ENCODE data around the gene MTHFD1L. TPM values are rescaled to one million over a fixed set of nuclear protein-coding genes. Genes with fewer than 3 reads are reported as not detected.

The MTHFD1L gene
- polyA plus RNA-seq, 2 of the 4 experiments (the other 2 are of a cell fraction) = 27.2 to 63.2 TPM

DNA sequence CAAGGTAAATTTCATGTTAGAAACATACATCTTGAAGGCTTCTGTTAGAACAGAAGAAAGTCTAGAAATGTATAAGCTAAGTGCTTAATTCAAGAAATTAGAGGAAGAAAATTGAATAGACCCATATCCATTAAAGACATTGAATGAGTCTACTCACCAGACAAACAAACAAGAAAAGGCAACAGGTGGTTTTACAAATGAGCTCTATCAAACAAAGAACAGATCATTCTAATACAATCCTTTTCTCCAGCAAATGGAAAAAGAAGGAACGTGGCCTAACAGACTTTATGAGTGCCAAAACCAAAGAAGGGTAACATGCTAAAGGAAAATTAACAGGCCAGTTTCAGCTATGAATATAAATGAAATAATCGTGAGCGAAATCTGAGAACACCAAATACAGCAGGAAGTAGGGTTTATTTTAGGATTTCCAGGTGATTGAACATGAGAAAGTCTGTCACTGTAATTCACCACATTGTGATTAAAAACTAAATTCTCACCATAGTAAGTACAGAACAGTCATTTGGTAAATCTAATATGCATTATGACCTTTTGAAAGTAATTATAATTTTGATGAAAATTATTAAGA is 22.6 kb downstream of the MTHFD1L start:
- no peaks in the 10 kb centered on the region for H3K9me3 ChIP-seq
- H3K4me2 ChIP-seq = no peak overlapping the region
- POLR2A ChIA-PET = no interaction called here
- H3K4me3 ChIP-seq = no peak overlapping the region
- H3K27ac ChIP-seq = no peak overlapping the region
- DNase-seq (ENCODE audit: low read depth in 1 of 2, low spot score in 1 of 2) = no peak
- no peak for ATAC-seq
- no peak for FAIRE-seq
- peaks cover 6% of the 10 kb centered on the region; the same call in 2 of the 3 replicates for H3K4me1 ChIP-seq
- WGBS (ENCODE audit: missing lambda C conversion rate) = 95% methylated on average over 3 of the region's 3 CpGs
- TF ChIP-seq EHF (CRISPR knock-in tag; IDR thresholded peaks at IDR 0.05) = no peak
- TF ChIP-seq HOXA7 (CRISPR knock-in tag; IDR thresholded peaks at IDR 0.05) = no peak
- TF ChIP-seq MAZ (IDR thresholded peaks at IDR 0.05; ENCODE audit: borderline replicate concordance, low read depth, low read length) = no peak
- TF ChIP-seq KDM5A (IDR thresholded peaks at IDR 0.05) = no peak
- CTCF ChIA-PET = interaction anchor here (0.6 to 8.3 kb wide), 4 partner anchors 13 to 1190 kb away, joined by 3 to 90 read pairs (median 3); no protein-coding TSS in a partner anchor

DNA sequence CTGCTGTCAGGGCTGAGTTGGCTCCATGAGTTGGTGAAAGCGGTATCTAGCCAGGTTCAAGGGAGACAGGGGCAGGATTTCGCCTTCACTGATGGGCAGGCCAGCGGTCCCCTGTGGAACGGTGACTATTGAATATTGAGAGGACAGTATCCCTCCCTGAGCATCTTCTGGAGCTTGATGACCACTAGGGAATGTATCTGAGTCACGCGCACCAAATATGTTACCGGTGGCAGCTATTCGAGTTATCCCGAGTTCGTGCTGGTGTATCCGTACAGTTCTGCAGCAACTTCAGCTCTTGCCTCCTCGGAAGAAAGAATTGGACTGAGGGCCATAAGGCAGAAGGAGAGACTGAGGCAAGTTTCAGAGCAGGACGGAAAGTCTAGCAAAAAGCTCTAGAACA is 24.8 kb downstream of the MTHFD1L start:
- ATAC-seq (0 out of 6 replicates have a peak, but pooled peaks of 1 of the 2 experiments have one; percentile 47), FAIRE-seq (no peak), DNase-seq (ENCODE audit: low read depth in 1 of 2, low spot score in 1 of 2) (no peak)
- WGBS (ENCODE audit: missing lambda C conversion rate) = 92% methylated on average over 13 of the region's 13 CpGs
- H3K4me3 ChIP-seq = no peak overlapping the region
- TF ChIP-seq NR3C1 (IDR thresholded peaks at IDR 0.05) = no peak
- TF ChIP-seq, protein P1, sequence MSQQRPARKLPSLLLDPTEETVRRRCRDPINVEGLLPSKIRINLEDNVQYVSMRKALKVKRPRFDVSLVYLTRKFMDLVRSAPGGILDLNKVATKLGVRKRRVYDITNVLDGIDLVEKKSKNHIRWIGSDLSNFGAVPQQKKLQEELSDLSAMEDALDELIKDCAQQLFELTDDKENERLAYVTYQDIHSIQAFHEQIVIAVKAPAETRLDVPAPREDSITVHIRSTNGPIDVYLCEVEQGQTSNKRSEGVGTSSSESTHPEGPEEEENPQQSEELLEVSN (IDR thresholded peaks at IDR 0.05; ENCODE audit: borderline replicate concordance, low read depth) = no peak
- H3K4me2 ChIP-seq = no peak overlapping the region
- H3K4me1 ChIP-seq = peaks cover 15% of the 10 kb centered on the region
- ChIA-PET POLR2A (no interaction called here), CTCF (interaction anchor here (0.9 to 8.3 kb wide), 7 partner anchors 12 to 445 kb away, joined by 3 to 90 read pairs (median 19); no protein-coding TSS in a partner anchor)
- no peak overlapping the region for H3K27ac ChIP-seq
- H3K9me3 ChIP-seq = no peaks in the 10 kb centered on the region

- ChIA-PET CTCF (interaction anchor here (0.6 to 8.3 kb wide), 39 partner anchors 9 to 481 kb away, joined by 3 to 90 read pairs (median 5); partner anchors contain the start of gene MTHFD1L), POLR2A (interaction anchor here (1.1 to 1.2 kb wide), 2 partner anchors 432 to 443 kb away, joined by 3 to 9 read pairs; no protein-coding TSS in a partner anchor)
- H3K4me1 ChIP-seq = peaks cover 17% of the 10 kb centered on the region
- no peak for FAIRE-seq
- WGBS (ENCODE audit: missing lambda C conversion rate) = 18% methylated on average over 7 of the region's 7 CpGs
- peak; percentile 76 to 82 for ATAC-seq
- H3K27ac ChIP-seq = peak overlapping the region; percentile 29 to 64; a peak in 4 of 6 replicates
- H3K9me3 ChIP-seq = no peaks in the 10 kb centered on the region
- H3K4me3 ChIP-seq = no peak overlapping the region
- no peak overlapping the region for H3K4me2 ChIP-seq
- peak; percentile 14 to 73 for DNase-seq (ENCODE audit: low read depth in 1 of 2, low spot score in 1 of 2)
- TF ChIP-seq ESRRA (IDR thresholded peaks at IDR 0.05; ENCODE audit: borderline replicate concordance, low read length) (0 out of 2 replicates have a peak, but pooled peaks have one; percentile 24), POLR2AphosphoS2 (conservative IDR thresholded peaks at IDR 0.05; ENCODE audit: low read length) (0 out of 2 replicates have a peak, but pooled peaks have one; percentile 59), RAD21 (conservative IDR thresholded peaks at IDR 0.05 in 1 of 2, IDR thresholded peaks at IDR 0.05 in 1 of 2) (peak; percentile 81), CHD2 (IDR thresholded peaks at IDR 0.05; ENCODE audit: low read length, partially characterized antibody) (no peak), CTCF (IDR thresholded peaks at IDR 0.05) (peak; percentile 71), HES2 (IDR thresholded peaks at IDR 0.05) (no peak), SMC3 (IDR thresholded peaks at IDR 0.05) (peak; percentile 69)
Measured at GRCh38 chr6:150891888-150892485, 26.5 kb downstream of the MTHFD1L start.

DNA sequence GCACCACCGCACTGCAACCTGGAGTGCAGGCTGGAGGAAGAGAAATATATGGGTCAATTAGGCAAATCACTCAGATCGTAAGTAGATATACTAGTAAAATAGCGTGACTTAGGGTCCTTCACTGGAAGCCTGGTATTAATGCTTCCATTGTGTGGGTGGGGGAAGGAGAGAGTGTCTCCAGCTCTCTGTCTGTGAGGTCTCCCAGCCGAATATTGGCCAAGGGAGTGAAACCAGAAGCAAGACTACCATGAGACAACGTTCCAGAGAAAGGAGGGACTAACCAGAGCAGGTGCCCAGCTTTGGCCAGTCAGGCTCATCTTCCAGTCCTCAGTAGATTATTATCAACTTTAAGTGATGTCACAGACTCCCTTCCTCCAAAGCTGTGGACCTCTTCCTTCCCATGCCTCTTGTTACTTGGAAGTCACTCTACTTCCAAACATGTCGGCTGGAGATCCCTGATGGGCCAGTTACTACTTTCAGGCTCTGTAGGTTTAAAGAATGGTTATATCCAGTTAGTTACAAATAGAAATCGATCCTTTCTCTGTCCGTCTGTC is 28.8 kb downstream of the MTHFD1L start:
- no peak for ATAC-seq
- WGBS (ENCODE audit: missing lambda C conversion rate) = 89% methylated on average over 8 of the region's 8 CpGs
- no peak for FAIRE-seq
- DNase-seq (ENCODE audit: low read depth in 1 of 2, low spot score in 1 of 2) = no peak
- Histone ChIP-seq H3K4me2 (peak overlapping the region; percentile 57; the same call in 1 of the 3 replicates), H3K9me3 (no peaks in the 10 kb centered on the region), H3K4me3 (no peak overlapping the region), H3K27ac (peak overlapping the region in 1 of 2 experiments; percentile 77; a peak in 3 of 6 replicates), H3K4me1 (peaks cover 30% of the 10 kb centered on the region)
- CTCF ChIA-PET = interaction anchor here (1.5 to 8.3 kb wide), 6 partner anchors 35 to 440 kb away, joined by 5 to 90 read pairs (median 12); no protein-coding TSS in a partner anchor
- POLR2A ChIA-PET = no interaction called here
- TF ChIP-seq HOXB13 (CRISPR knock-in tag; IDR thresholded peaks at IDR 0.05; ENCODE audit: low read depth) = no peak
- TF ChIP-seq EP300 (IDR thresholded peaks at IDR 0.05) = no peak
